CD4-positive, alpha-beta memory T cell (primary cell): ENCODE measurements around the gene PDCD11. TPM values are rescaled to one million over a fixed set of nuclear protein-coding genes. Genes with fewer than 3 reads are reported as not detected.
"Not testable (repeated sequence)": the region's sequence is repeated elsewhere in the genome, so short reads cannot be mapped to it uniquely, and the experiment has no call there.

ENCODE experiments used
- CTCF ChIA-PET: fragments of 350-600 bp; sonication (Branson Sonifier 250); formaldehyde crosslinking; loops from one replicate; lab custom pipeline; 2021; ENCODE audit warnings: inconsistent platforms; ENCODE audit not compliant: partially characterized antibody; lab: Charles Lee
- POLR2A ChIA-PET: fragments of 350-600 bp; sonication (Branson Sonifier 250); formaldehyde crosslinking; loops from one replicate; lab custom pipeline; 2021; ENCODE audit not compliant: partially characterized antibody; lab: Charles Lee
- DNase-seq, 5 donors: peaks; one replicate each; pipeline versions ENCODE4 v3.0.0 to v3.0.0-alpha.2; 2020 to 2022; ENCODE audit warnings: mixed read lengths in 1 of 5
- H3K27ac ChIP-seq: one replicate; pipeline ENCODE4 v1.7.0; 2013; ENCODE audit warnings: low read depth, low read length
- H3K27me3 ChIP-seq: 2 replicates; pipeline ENCODE4 v1.7.0; 2013; ENCODE audit warnings: mild to moderate bottlenecking, low read length, moderate library complexity; ENCODE audit not compliant: insufficient read depth
- H3K36me3 ChIP-seq: 2 replicates; pipeline ENCODE4 v1.7.0; 2013; ENCODE audit warnings: mild to moderate bottlenecking, low read length, moderate library complexity; ENCODE audit not compliant: insufficient read depth
- H3K4me1 ChIP-seq: 2 replicates; pipeline ENCODE4 v1.7.0; 2013; ENCODE audit warnings: mild to moderate bottlenecking, low read length, moderate library complexity; ENCODE audit not compliant: insufficient read depth
- H3K4me3 ChIP-seq, 2 donors: one replicate each; pipeline ENCODE4 v1.7.0; 2013; ENCODE audit warnings: low read length in 2 of 2, mild to moderate bottlenecking in 1 of 2
- H3K9me3 ChIP-seq, 2 donors: one replicate each; pipeline ENCODE4 v1.7.0; 2013; ENCODE audit warnings: low read length in 2 of 2, control low read depth in 1 of 2; ENCODE audit not compliant: control insufficient read depth in 1 of 2
- H3K27ac Mint-ChIP-seq, 7 donors: one replicate each; pipeline ENCODE4 v1.8.0; 2020 to 2021; ENCODE audit warnings: mixed read lengths in 7 of 7, mild to moderate bottlenecking in 6 of 7, inconsistent platforms in 3 of 7, moderate library complexity in 3 of 7
- H3K27me3 Mint-ChIP-seq, 2 donors: one replicate each; pipeline ENCODE4 v1.8.0; 2020 to 2021; ENCODE audit warnings: mixed read lengths in 2 of 2
- H3K36me3 Mint-ChIP-seq, 2 donors: one replicate each; pipeline ENCODE4 v1.8.0; 2020 to 2021; ENCODE audit warnings: mixed read lengths in 2 of 2, inconsistent platforms in 1 of 2, mild to moderate bottlenecking in 1 of 2
- H3K4me1 Mint-ChIP-seq, 4 donors: one replicate each; pipeline ENCODE4 v1.8.0; 2020 to 2021; ENCODE audit warnings: mixed read lengths in 4 of 4, mild to moderate bottlenecking in 1 of 4
- H3K4me3 Mint-ChIP-seq, 8 donors: one replicate each; pipeline ENCODE4 v1.8.0; 2020 to 2021; ENCODE audit warnings: mixed read lengths in 8 of 8, mild to moderate bottlenecking in 7 of 8, moderate library complexity in 6 of 8, inconsistent platforms in 3 of 8
- H3K9me3 Mint-ChIP-seq, 8 donors: one replicate each; pipeline ENCODE4 v1.8.0; 2020 to 2021; ENCODE audit warnings: mixed read lengths in 8 of 8, mild to moderate bottlenecking in 5 of 8, inconsistent platforms in 3 of 8, moderate library complexity in 1 of 8
- intact Hi-C: fragments of 100-400 bp; cut with micrococcal nuclease; formaldehyde crosslinking; loops from one replicate; pipeline ENCODE4 v1.15.1; 2023
- polyA plus RNA-seq, 2 donors: library from polyadenylated mRNA; unstranded; fragments of 300-500 nt; fragmentation: Illumina TruSeq; gene quantifications; one replicate each; pipeline ENCODE4 v1.2.3, GENCODE V29; 2021
- total RNA-seq, 2 experiments: library from RNA; stranded (reverse); gene quantifications; one replicate each; pipeline ENCODE4 v1.2.3, GENCODE V29; 2021

Gene PDCD11
- total RNA-seq (10 to 100 TPM; 37.8 to 45.0 TPM), polyA plus RNA-seq (10 to 100 TPM in 1 of 2 donors, 1 to 10 TPM in 1; 2.5 to 16.1 TPM)

DNA sequence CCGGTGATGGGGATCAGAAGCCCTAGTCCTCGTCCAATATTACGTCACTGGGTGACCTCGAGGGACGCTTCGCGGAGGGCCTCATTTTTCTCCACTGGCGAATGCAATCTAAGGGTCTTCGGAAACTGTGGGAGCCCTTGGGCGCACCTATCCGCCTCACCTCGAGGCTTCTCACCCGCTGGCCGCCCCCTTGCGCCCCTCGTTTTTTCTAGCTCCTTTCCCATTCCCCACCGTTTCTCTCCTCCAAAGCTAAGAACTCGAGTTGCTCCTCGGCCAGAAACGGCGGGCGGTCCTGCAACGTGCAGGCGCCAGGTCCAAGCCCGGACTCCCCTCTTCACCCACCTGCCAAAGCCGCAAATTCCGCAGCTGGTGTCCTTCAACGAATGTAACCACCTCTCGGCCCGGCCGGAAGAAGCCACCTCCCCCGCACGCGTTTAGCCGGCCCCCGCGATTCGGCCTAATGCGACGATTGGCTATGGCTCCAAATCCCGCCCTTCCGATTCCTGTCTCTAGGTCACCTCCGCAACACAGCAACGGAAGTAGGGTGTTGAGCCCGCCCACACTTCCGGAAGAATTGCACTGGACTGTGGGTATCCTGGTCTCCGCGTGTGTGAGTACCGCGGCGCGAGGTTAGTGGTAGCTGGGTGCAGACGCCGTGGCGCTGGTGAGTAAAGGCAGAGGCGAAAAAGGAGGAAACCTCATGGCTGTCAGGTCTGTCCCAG, at the start of gene PDCD11, which contains the start of gene ATP5MK:
Gene PDCD11 (plus strand): TSS at position 560 of the 722 bp plus-strand sequence. CDS start 1,801 bp downstream, outside the sequence.
Gene ATP5MK (minus strand): TSS at position 409 of the 722 bp plus-strand sequence. CDS start 4,018 bp downstream, outside the sequence.
- Mint-ChIP-seq H3K4me3 (peak within 1 kb of the TSS; percentile 97 to 100 (median 98)), H3K36me3 (peaks cover 12 to 53% of the 10 kb centered on the region in 2 donors), H3K27me3 (no peaks in the 10 kb centered on the region), H3K9me3 (no peaks in the 10 kb centered on the region), H3K4me1 (peaks cover 35 to 62% (median 47%) of the 10 kb centered on the region in 4 donors), H3K27ac (peak within 1 kb of the TSS; percentile 82 to 99 (median 97))
- peaks cover 44% of the 10 kb centered on the region for H3K4me1 ChIP-seq
- intact Hi-C loops, result loop anchor here (1.0 to 10.0 kb wide), 5 partner anchors 29 to 866 kb away; partner anchors contain the start of genes TAF5 and WBP1L
- POLR2A ChIA-PET, result interaction anchor here (0.6 to 2.7 kb wide), 10 partner anchors 12 to 1578 kb away, joined by 3 to 30 read pairs (median 4); partner anchors contain the start of genes CALHM2, CNNM2, OGA and PCGF6
- peak within 1 kb of the TSS; percentile 79 for H3K27ac ChIP-seq
- H3K36me3 ChIP-seq, result peaks cover 8% of the 10 kb centered on the region
- H3K27me3 ChIP-seq, result no peaks in the 10 kb centered on the region
- no peaks in the 10 kb centered on the region for H3K9me3 ChIP-seq
- peak; percentile 91 to 97 (median 92) for DNase-seq
- CTCF ChIA-PET, result interaction anchor here (1.3 to 1.7 kb wide), 3 partner anchors 20 to 62 kb away, joined by 4 to 6 read pairs (median 6); no protein-coding TSS in a partner anchor
- peak within 1 kb of the TSS; percentile 87 to 91 for H3K4me3 ChIP-seq

GRCh38 chr10:103350175-103350516, 46.3 kb upstream of the PDCD11 start:
- peak overlapping the region; percentile 57 to 94 (median 84) for H3K4me3 Mint-ChIP-seq
- Histone ChIP-seq H3K36me3 (peaks cover 11% of the 10 kb centered on the region), H3K27ac (peak overlapping the region; percentile 62), H3K4me3 (peak overlapping the region; percentile 42 to 83), H3K4me1 (peaks cover 19% of the 10 kb centered on the region), H3K9me3 (no peaks in the 10 kb centered on the region), H3K27me3 (no peaks in the 10 kb centered on the region)
- intact Hi-C loops, result loop anchor here (1.0 to 10.0 kb wide), 2 partner anchors 46 to 135 kb away; partner anchors contain the start of genes ATP5MK and PDCD11
- POLR2A ChIA-PET, result interaction anchor here (0.6 to 2.6 kb wide), 7 partner anchors 15 to 1535 kb away, joined by 3 to 16 read pairs (median 6); partner anchors contain the start of genes ATP5MK, CNNM2, PDCD11 and TAF5
- peak overlapping the region in 2 of 7 donors; percentile 66 to 84 for H3K27ac Mint-ChIP-seq
- CTCF ChIA-PET, result interaction anchor here (1.1 to 1.7 kb wide), 3 partner anchors 16 to 25 kb away, joined by 3 to 8 read pairs (median 3); partner anchors contain the start of gene TAF5
- no peaks in the 10 kb centered on the region for H3K9me3 Mint-ChIP-seq
- H3K36me3 Mint-ChIP-seq, result peaks cover 2 to 24% of the 10 kb centered on the region in 2 donors
- no peaks in the 10 kb centered on the region for H3K27me3 Mint-ChIP-seq
- peaks cover 4 to 18% (median 9%) of the 10 kb centered on the region in 4 donors for H3K4me1 Mint-ChIP-seq
- DNase-seq, result no peak

GRCh38 chr10:103350517-103351260, 45.7 kb upstream of the PDCD11 start, which contains the start of gene PCGF6:
Gene PCGF6 (minus strand): TSS chr10:103351140. CDS start chr10:103351066, 74 bp downstream.
- Histone ChIP-seq H3K27me3 (no peaks in the 10 kb centered on the region), H3K27ac (peak within 1 kb of the TSS; percentile 62), H3K4me1 (peaks cover 19% of the 10 kb centered on the region), H3K9me3 (no peaks in the 10 kb centered on the region), H3K4me3 (peak within 1 kb of the TSS; percentile 42 to 83), H3K36me3 (peaks cover 11% of the 10 kb centered on the region)
- peaks cover 4 to 18% (median 9%) of the 10 kb centered on the region in 4 donors for H3K4me1 Mint-ChIP-seq
- H3K4me3 Mint-ChIP-seq, result peak within 1 kb of the TSS; percentile 84 to 94 (median 90)
- POLR2A ChIA-PET, result interaction anchor here (0.6 to 2.6 kb wide), 7 partner anchors 14 to 1536 kb away, joined by 3 to 16 read pairs (median 6); partner anchors contain the start of genes ATP5MK, CNNM2, PDCD11 and TAF5
- peak; percentile 56 to 76 (median 66) for DNase-seq
- CTCF ChIA-PET, result interaction anchor here (1.1 to 1.7 kb wide), 5 partner anchors 17 to 433 kb away, joined by 3 to 8 read pairs (median 3); partner anchors contain the start of genes ATP5MK, CNNM2, PDCD11 and TAF5
- no peaks in the 10 kb centered on the region for H3K9me3 Mint-ChIP-seq
- peaks cover 2 to 21% of the 10 kb centered on the region in 2 donors for H3K36me3 Mint-ChIP-seq
- no peaks in the 10 kb centered on the region for H3K27me3 Mint-ChIP-seq
- H3K27ac Mint-ChIP-seq, result peak within 1 kb of the TSS; percentile 81 to 94 (median 91)
- intact Hi-C loops, result loop anchor here (1.0 to 10.0 kb wide), 3 partner anchors 18 to 134 kb away; partner anchors contain the start of genes ATP5MK and PDCD11

GRCh38 chr10:103353281-103353680, 43.1 kb upstream of the PDCD11 start:
- DNase-seq, result no peak
- Histone ChIP-seq H3K27ac (no peak overlapping the region), H3K4me3 (no peak overlapping the region), H3K27me3 (no peaks in the 10 kb centered on the region), H3K36me3 (no peaks in the 10 kb centered on the region), H3K9me3 (no peaks in the 10 kb centered on the region), H3K4me1 (peaks cover 19% of the 10 kb centered on the region)
- H3K27ac Mint-ChIP-seq, result no peak overlapping the region
- H3K36me3 Mint-ChIP-seq, result peaks cover 2 to 8% of the 10 kb centered on the region in 2 donors
- H3K4me1 Mint-ChIP-seq, result peaks cover 4 to 18% (median 9%) of the 10 kb centered on the region in 4 donors
- H3K27me3 Mint-ChIP-seq, result no peaks in the 10 kb centered on the region
- H3K4me3 Mint-ChIP-seq, result peak overlapping the region in 2 of 8 donors; percentile 25 to 46
- POLR2A ChIA-PET, result interaction anchor here (2.7 kb wide), 1 partner anchor 15 kb away, joined by 7 read pairs; the partner anchor contains the start of gene TAF5
- CTCF ChIA-PET, result interaction anchor here (0.7 to 1.2 kb wide), 2 partner anchors 15 to 984 kb away, joined by 3 read pairs; no protein-coding TSS in a partner anchor
- H3K9me3 Mint-ChIP-seq, result no peaks in the 10 kb centered on the region
- intact Hi-C loops, result loop anchor here (10.0 kb wide), 1 partner anchor 132 kb away; no protein-coding TSS in a partner anchor

DNA sequence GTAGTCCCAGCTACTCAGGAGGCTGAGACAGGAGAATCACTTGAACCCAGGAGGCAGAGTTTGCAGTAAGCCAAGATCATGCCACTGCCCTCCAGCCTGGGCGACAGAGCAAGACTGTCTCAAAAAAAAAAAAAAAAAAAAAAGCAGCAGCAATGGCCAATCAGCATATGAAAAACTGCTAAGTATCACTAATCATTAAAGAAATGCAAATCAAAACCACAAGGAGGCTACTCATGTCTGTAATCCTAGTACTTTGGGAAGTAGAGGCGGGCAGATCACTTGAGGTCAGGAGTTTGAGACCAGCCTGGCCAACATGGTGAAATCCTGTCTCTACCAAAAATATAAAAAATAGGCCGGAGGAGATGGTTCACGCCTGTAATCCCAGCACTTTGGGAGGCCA, 41.9 kb upstream of the PDCD11 start:
- H3K9me3 Mint-ChIP-seq, H3K27ac Mint-ChIP-seq, H3K27me3 ChIP-seq, H3K9me3 ChIP-seq, H3K36me3 ChIP-seq, H3K4me3 Mint-ChIP-seq, H3K36me3 Mint-ChIP-seq, H3K27ac ChIP-seq, H3K4me3 ChIP-seq, H3K27me3 Mint-ChIP-seq, DNase-seq: not testable (repeated sequence)
- intact Hi-C loops, result loop anchor here (10.0 kb wide), 1 partner anchor 130 kb away; no protein-coding TSS in a partner anchor
- peaks cover 2 to 14% (median 5%) of the 10 kb centered on the region in 4 donors for H3K4me1 Mint-ChIP-seq
- CTCF ChIA-PET, result interaction anchor here (1.2 kb wide), 1 partner anchor 14 kb away, joined by 3 read pairs; no protein-coding TSS in a partner anchor
- POLR2A ChIA-PET, result interaction anchor here (2.7 kb wide), 1 partner anchor 13 kb away, joined by 7 read pairs; the partner anchor contains the start of gene TAF5
- peaks cover 14% of the 10 kb centered on the region for H3K4me1 ChIP-seq

- no peaks in the 10 kb centered on the region for H3K36me3 ChIP-seq
- H3K27ac ChIP-seq, result no peak overlapping the region
- H3K4me3 ChIP-seq, result no peak overlapping the region
- H3K9me3 Mint-ChIP-seq, result no peaks in the 10 kb centered on the region
- CTCF ChIA-PET, result no interaction called here
- no peaks in the 10 kb centered on the region for H3K27me3 ChIP-seq
- peaks cover 8% of the 10 kb centered on the region for H3K4me1 ChIP-seq
- H3K27ac Mint-ChIP-seq, result no peak overlapping the region
- POLR2A ChIA-PET, result interaction anchor here (2.7 kb wide), 1 partner anchor 12 kb away, joined by 7 read pairs; the partner anchor contains the start of gene TAF5
- no peak for DNase-seq
- H3K4me3 Mint-ChIP-seq, result no peak overlapping the region
- H3K9me3 ChIP-seq, result no peaks in the 10 kb centered on the region
- peaks cover 2 to 4% (median 3%) of the 10 kb centered on the region in 4 donors for H3K4me1 Mint-ChIP-seq
- peaks cover 2 to 3% of the 10 kb centered on the region in 2 donors for H3K36me3 Mint-ChIP-seq
- no peaks in the 10 kb centered on the region for H3K27me3 Mint-ChIP-seq
- intact Hi-C loops, result loop anchor here (10.0 kb wide), 1 partner anchor 129 kb away; no protein-coding TSS in a partner anchor
These were observed 40.4 kb upstream of the PDCD11 start for GRCh38 chr10:103355906-103356599.
